HUES48 (cell line): ENCODE measurements around the gene PSMB11.

Source experiments
- H3K27ac ChIP-seq: one replicate; pipeline ENCODE4 v1.7.0; 2013; ENCODE audit warnings: low read depth, low read length, inconsistent platforms
- H3K27me3 ChIP-seq: 2 replicates; pipeline ENCODE4 v1.6.1; 2013; ENCODE audit warnings: mild to moderate bottlenecking, low read length; ENCODE audit not compliant: control insufficient read depth, insufficient read depth
- H3K36me3 ChIP-seq: 2 replicates; pipeline ENCODE4 v1.6.1; 2013; ENCODE audit warnings: low read length; ENCODE audit not compliant: control insufficient read depth, insufficient read depth
- H3K4me1 ChIP-seq: 2 replicates; pipeline ENCODE4 v1.6.1; 2013; ENCODE audit warnings: mild to moderate bottlenecking, low read length; ENCODE audit not compliant: control insufficient read depth, insufficient read depth
- H3K4me3 ChIP-seq: 2 replicates; pipeline ENCODE4 v1.5.1; 2013; ENCODE audit warnings: mild to moderate bottlenecking, low read depth, low read length
- H3K9ac ChIP-seq: 2 replicates; pipeline ENCODE4 v1.6.1; 2013; ENCODE audit warnings: mild to moderate bottlenecking, low read depth, low read length, moderate library complexity
- H3K9me3 ChIP-seq: 2 replicates; pipeline ENCODE4 v1.6.1; 2013; ENCODE audit warnings: low read length; ENCODE audit not compliant: control insufficient read depth, insufficient read depth

The PSMB11 gene

DNA sequence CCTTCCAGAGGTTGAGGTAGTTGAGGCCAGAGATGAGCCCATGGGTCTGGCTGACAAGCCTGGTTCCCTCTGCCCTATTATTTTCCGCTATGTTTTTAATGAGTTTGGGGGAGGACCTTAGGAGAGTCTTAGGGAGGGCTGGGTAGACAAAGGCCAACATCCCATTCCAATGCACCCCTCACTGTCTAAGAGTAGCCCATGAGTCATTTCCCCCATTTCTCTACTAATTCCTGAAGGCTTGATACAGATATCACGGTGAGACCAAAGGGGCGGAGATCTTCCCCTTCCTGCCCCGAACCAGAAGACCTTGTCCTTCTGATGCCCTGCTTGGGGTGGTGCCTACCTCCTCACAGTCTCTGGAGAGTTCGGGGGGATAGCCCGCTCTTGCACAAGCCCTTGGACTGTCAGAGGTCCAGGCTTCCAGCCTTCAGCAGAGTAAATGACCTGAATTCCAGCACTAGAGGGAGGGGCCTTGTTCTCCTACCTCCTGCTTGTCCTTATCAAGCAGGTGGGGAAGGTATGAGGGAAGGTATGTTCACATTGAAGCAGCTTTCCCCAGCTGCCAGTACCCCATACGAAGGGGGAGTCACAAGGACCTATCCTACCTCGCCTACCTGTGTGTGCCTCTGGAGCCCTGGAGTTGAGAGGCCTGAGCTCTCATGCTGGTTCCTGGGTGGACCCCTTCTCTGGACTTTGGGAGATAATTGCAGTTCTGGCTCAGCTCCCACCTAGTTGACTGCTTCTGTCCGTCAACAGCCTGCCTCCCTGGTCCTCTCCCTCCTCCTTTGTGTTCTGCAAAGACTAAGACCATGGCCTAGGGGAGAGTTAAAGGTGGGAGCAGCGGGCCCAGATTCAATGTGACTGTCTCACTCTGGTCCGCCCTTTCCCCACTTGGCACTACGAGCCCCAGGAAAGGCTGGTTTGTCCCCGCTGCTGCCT lies 3.7 kb downstream of the PSMB11 start:
- no peak overlapping the region for H3K4me3 ChIP-seq
- H3K9ac ChIP-seq = no peak overlapping the region
- peaks cover 5% of the 10 kb centered on the region for H3K36me3 ChIP-seq
- no peaks in the 10 kb centered on the region for H3K4me1 ChIP-seq
- H3K9me3 ChIP-seq = no peaks in the 10 kb centered on the region
- no peak overlapping the region for H3K27ac ChIP-seq
- no peaks in the 10 kb centered on the region for H3K27me3 ChIP-seq

DNA sequence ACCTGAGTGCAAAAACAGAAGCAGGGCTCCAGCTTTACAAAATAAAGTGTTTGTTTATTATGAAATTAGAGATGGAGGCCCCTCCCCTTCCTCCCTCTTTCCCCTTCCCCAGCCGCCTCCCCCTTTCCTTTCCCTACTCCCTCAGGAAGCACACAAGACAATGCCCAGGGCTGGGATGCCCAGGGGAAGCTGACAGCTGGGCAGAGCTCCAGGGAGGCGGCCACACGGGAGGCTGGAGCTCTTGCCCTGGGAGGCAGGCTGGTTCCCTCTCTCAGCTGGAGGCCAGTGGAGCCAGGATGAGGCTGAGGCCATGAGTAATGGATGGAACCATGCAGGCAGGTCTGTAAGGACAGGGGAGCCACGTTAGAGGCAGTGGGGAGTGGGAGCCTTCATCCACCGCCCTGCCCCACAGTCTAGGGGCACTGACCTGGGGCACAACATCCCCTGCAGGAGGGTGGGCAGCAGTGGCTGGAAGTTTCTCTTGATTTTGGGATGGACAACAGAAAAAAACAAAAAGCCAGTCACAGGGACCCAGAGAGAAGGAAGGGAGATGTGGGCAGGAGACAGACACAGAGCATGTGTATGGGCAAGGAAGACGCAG lies 5.1 kb downstream of the PSMB11 start:
- no peaks in the 10 kb centered on the region for H3K9me3 ChIP-seq
- H3K9ac ChIP-seq = no peak overlapping the region
- H3K27ac ChIP-seq = no peak overlapping the region
- H3K36me3 ChIP-seq = peaks cover 5% of the 10 kb centered on the region
- no peak overlapping the region for H3K4me3 ChIP-seq
- no peaks in the 10 kb centered on the region for H3K27me3 ChIP-seq
- no peaks in the 10 kb centered on the region for H3K4me1 ChIP-seq

DNA sequence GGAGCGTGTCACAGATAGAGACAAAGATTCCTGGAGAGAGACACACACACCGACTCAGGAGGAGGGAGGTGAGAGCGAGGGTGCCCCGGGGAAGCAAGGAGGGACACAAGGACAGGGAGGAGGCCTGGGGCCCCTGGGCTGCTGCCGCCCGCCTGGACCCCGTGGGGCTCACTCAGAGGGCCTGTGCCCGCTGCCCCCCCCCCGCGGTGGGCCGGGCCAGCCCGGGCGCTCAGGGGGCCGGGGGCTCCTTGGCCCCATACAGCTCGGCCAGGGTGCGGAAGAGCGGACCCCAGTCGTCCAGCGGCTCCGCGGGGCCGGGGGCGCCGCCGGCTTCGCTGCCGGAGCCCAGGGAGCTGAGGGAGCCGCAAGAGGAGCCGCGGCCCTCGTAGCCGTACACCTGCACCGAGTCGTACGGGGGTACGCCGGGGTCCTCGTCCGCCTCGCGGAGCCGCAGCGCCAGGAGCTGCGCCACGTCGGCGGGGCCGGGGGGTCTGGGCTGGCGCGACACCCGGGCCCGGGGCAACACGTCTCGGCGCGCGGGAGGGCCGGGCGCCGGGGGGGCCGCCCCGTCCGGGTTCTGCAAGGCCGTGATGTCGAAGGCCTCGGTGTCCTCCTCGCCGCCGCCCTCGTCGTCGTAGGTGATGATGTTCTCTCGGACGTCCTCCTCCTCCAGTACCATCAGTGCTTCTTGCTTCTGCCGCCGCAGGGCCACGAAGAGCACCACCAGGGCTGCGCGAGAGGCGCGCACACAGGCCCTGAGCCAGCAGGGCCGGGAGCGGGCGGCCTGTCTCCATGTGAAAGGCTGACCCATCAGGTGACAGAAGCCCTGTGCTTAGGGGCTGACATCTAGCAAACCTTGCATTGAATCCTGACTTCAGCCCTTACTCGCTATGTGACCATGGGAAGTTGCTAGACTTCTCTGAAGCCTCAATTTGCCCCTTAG lies 6.0 kb downstream of the PSMB11 start:
- Histone ChIP-seq H3K4me3 (no peak overlapping the region), H3K27ac (no peak overlapping the region), H3K27me3 (no peaks in the 10 kb centered on the region), H3K9ac (no peak overlapping the region), H3K9me3 (no peaks in the 10 kb centered on the region), H3K36me3 (peaks cover 8% of the 10 kb centered on the region), H3K4me1 (no peaks in the 10 kb centered on the region)

DNA sequence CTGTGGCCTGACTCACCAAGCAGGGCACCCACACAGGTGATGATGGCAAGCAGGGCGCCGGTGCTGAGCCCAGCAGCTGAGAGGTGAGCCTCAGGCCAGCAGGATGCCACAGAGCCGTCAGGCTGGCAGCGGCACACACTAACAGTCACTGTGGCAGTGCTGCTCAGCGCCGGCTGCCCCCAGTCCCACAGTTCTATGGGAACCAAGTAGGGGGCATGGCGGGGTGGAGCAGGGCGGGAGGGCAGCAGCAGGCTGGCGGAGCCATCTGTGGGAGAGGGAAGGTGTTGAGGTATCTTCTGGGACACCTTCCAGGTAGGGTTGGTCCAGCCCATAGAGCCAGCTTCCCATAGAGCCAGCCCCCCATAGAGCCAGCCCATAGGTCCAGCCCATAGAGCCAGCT lies 7.0 kb downstream of the PSMB11 start:
- Histone ChIP-seq H3K4me3 (no peak overlapping the region), H3K36me3 (peaks cover 17% of the 10 kb centered on the region), H3K27ac (no peak overlapping the region), H3K4me1 (no peaks in the 10 kb centered on the region), H3K27me3 (no peaks in the 10 kb centered on the region), H3K9me3 (no peaks in the 10 kb centered on the region), H3K9ac (no peak overlapping the region)

DNA sequence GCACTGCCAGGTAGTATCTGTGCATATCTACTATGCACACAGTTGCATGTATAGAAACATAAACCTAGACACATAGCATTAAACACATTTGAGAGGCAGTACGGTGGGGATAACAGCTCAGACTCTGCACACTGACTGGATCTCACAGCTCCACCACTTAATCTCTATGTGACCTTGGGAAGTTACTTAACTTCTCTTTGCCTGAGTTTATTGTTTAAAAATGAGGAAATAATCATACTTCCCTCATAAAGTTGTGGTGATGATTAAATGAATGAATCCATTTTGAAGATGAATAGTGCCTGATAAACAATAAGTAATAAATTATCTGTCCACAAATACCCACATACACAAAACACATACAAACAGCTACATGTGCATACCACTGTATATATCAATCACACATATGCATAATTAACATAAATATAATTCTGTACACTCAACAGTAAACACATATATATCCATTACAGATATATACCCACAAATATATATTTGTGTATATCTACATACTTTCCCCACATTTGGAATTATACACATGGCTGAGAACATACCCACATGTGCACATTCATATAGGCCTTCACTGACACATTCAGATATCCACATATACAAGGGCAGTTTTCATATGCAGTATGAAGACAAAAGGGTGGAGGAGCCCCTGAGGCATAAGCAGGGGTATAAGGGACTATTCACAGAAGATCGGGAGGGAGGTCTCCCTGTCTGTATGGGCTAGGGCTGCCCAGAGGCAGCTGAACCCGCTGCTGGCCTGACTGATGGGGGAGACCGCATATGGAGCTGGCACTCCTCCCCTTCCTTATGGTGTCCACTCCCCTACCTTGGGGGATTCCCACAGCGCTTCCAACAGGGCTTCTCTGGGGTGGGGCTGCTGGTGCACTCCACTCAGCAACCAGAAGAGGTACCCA lies 9.4 kb downstream of the PSMB11 start:
- Histone ChIP-seq H3K36me3 (peaks cover 18% of the 10 kb centered on the region), H3K9ac (no peak overlapping the region), H3K4me1 (peaks cover 7% of the 10 kb centered on the region), H3K4me3 (no peak overlapping the region), H3K27me3 (0 out of 2 replicates have a peak, but pooled peaks cover 2% of the 10 kb centered on the region), H3K9me3 (no peaks in the 10 kb centered on the region), H3K27ac (no peak overlapping the region)

DNA sequence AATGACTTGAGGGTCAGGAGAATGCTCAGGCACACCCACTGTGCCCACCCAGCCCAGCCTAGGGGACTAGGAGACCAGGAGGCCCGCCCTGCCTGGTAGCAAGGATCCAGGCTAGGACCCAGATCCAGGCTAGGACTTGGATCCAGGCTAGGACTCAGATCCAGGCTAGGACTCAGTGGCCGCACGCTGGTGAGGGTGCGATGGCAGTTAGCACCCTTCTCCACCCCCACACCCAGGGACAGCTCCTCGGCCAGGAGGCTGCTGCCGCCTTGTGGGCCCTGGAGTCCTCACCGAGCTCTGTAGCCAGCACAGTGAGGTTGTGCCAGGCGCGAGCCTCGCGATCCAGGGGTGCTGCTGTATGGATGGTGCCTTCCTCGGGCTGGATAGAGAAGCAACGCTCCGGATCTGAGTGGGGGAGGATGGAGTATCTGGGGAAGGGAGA lies 10.2 kb downstream of the PSMB11 start:
- Histone ChIP-seq H3K9me3 (no peaks in the 10 kb centered on the region), H3K4me1 (peaks cover 11% of the 10 kb centered on the region), H3K27me3 (peaks cover 9% of the 10 kb centered on the region; the same call in 1 of the 2 replicates), H3K4me3 (no peak overlapping the region), H3K9ac (no peak overlapping the region), H3K36me3 (peaks cover 18% of the 10 kb centered on the region), H3K27ac (no peak overlapping the region)

DNA sequence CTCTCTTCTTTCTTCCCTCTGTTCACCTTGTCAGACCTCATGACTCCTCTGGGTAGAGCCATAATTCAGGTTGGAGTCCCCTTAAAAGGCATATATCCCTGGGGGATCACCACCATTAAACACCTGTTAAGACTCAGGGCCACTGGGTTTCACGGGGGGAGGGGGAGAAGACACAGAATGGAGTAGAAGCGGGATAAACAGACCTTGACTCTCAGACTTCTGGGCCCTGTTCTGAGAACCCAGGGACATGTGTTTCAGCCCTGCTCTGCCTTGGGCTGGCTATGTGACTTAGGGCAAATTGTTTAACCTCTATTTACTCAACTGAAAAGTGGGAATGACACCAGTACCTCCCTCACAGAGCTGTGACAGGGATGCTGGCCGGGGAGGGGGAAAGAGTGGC lies 10.7 kb downstream of the PSMB11 start:
- Histone ChIP-seq H3K9ac (no peak overlapping the region), H3K9me3 (no peaks in the 10 kb centered on the region), H3K4me1 (peaks cover 11% of the 10 kb centered on the region), H3K36me3 (peaks cover 18% of the 10 kb centered on the region), H3K27ac (no peak overlapping the region), H3K27me3 (peaks cover 9% of the 10 kb centered on the region; the same call in 1 of the 2 replicates), H3K4me3 (no peak overlapping the region)

DNA sequence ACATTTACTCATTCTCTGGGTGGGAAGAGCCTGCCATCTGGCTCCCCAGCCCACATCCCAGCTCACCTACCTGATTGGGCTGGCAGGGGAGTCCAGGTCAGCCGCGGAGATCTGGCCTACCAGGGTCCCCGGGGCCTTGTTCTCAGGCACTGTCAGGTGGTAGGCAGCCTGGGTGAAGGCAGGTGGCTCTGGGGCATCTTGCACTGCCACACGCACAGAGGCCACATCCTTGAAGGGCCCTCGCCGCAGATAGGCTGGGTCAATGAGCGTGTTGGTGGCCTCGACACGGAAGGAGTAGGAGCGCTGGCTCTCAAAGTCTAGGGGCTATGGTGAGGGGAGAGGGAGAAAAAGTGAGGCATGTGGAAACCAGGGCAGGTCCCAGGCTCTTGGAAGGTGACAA lies 11.4 kb downstream of the PSMB11 start:
- no peak overlapping the region for H3K9ac ChIP-seq
- H3K27me3 ChIP-seq = peaks cover 9% of the 10 kb centered on the region; the same call in 1 of the 2 replicates
- no peak overlapping the region for H3K4me3 ChIP-seq
- H3K4me1 ChIP-seq = peaks cover 11% of the 10 kb centered on the region
- peaks cover 18% of the 10 kb centered on the region for H3K36me3 ChIP-seq
- H3K27ac ChIP-seq = no peak overlapping the region
- no peaks in the 10 kb centered on the region for H3K9me3 ChIP-seq

DNA sequence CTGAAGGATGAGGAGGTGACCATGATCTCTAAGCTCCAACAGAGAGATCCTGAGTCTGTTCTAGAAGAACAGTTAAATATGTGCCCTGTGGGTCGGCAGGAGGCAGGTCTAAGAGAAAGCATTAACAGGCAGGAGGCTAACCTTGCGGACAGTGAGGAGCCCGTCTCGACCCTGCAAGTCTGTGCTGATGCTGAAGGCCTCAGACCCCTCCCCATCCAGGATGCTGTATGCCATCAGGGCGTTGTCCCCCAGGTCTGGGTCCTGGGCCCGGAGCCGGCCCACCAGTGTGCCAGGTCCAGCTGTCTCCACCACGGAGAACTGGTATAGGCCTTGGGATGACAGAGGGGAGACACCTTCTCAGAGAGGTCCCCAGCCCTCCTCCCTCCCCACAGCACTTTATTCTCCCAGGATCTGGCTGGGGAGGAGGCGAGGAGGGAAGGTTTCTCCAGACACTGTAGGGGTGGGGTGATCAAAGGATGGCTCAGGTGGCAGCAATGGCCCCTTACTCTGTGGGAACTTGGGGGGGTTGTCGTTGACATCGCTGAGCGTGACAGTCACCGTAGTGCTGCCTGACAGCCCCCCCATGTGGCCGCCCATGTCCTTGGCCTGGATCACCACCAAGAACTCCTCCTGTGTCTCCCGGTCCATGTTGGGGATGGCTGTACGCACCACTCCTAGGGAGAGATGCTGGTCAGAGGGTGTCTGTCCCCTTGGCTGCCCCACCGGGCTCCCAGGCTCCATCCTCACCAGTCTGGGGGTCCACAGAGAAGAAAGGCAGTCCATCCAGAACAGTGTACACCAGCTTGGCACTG lies 12.2 kb downstream of the PSMB11 start:
- H3K9ac ChIP-seq = no peak overlapping the region
- H3K4me3 ChIP-seq = no peak overlapping the region
- H3K36me3 ChIP-seq = peaks cover 25% of the 10 kb centered on the region
- peaks cover 11% of the 10 kb centered on the region for H3K4me1 ChIP-seq
- H3K9me3 ChIP-seq = no peaks in the 10 kb centered on the region
- H3K27ac ChIP-seq = no peak overlapping the region
- H3K27me3 ChIP-seq = peaks cover 9% of the 10 kb centered on the region; the same call in 1 of the 2 replicates
